ENCODE measurements around the gene SLC27A2.
A peak's percentile ranks its signal among the peaks of the same experiment; 100 is the strongest.

Gene SLC27A2

GRCh38 chr15:50241684-50242450, 59.9 kb downstream of the SLC27A2 start:
- DNase-seq (ENCODE audit: low read depth in 3 of 3), result no peak

- DNase-seq (ENCODE audit: low read depth in 3 of 3), result no peak
These were observed 62.2 kb downstream of the SLC27A2 start for GRCh38 chr15:50244153-50244552.

- no peak for DNase-seq (ENCODE audit: low read depth in 3 of 3)
These were observed 63.1 kb downstream of the SLC27A2 start for GRCh38 chr15:50244959-50245624.

GRCh38 chr15:50246631-50247030, 64.6 kb downstream of the SLC27A2 start:
- DNase-seq (ENCODE audit: low read depth in 3 of 3), result no peak

GRCh38 chr15:50247819-50248655, 66.0 kb downstream of the SLC27A2 start:
- peak in 1 of 3 donors; percentile 29 for DNase-seq (ENCODE audit: low read depth in 3 of 3)

GRCh38 chr15:50248994-50249582, 67.1 kb downstream of the SLC27A2 start:
- DNase-seq (ENCODE audit: low read depth in 3 of 3), result no peak

GRCh38 chr15:50249704-50250103, 67.7 kb downstream of the SLC27A2 start:
- DNase-seq (ENCODE audit: low read depth in 3 of 3), result no peak

- no peak for DNase-seq (ENCODE audit: low read depth in 3 of 3)
These were observed 68.9 kb downstream of the SLC27A2 start for GRCh38 chr15:50250760-50251394.

GRCh38 chr15:50251638-50252182, 69.7 kb downstream of the SLC27A2 start:
- DNase-seq (ENCODE audit: low read depth in 3 of 3), result no peak

GRCh38 chr15:50252556-50252955, 70.6 kb downstream of the SLC27A2 start:
- no peak for DNase-seq (ENCODE audit: low read depth in 3 of 3)

GRCh38 chr15:50256188-50257041, 74.4 kb downstream of the SLC27A2 start:
- DNase-seq (ENCODE audit: low read depth in 3 of 3), result no peak

GRCh38 chr15:50257332-50257731, 75.3 kb downstream of the SLC27A2 start:
- no peak for DNase-seq (ENCODE audit: low read depth in 3 of 3)

GRCh38 chr15:50257924-50258323, 75.9 kb downstream of the SLC27A2 start:
- no peak for DNase-seq (ENCODE audit: low read depth in 3 of 3)

- DNase-seq (ENCODE audit: low read depth in 3 of 3), result no peak
These were observed 77.3 kb downstream of the SLC27A2 start for GRCh38 chr15:50259276-50259675.

GRCh38 chr15:50260969-50261496, 79.0 kb downstream of the SLC27A2 start:
- no peak for DNase-seq (ENCODE audit: low read depth in 3 of 3)

GRCh38 chr15:50261981-50262380, 80.0 kb downstream of the SLC27A2 start:
- no peak for DNase-seq (ENCODE audit: low read depth in 3 of 3)

GRCh38 chr15:50262533-50262932, 80.5 kb downstream of the SLC27A2 start:
- DNase-seq (ENCODE audit: low read depth in 3 of 3), result peak in 1 of 3 donors; percentile 40

- no peak for DNase-seq (ENCODE audit: low read depth in 3 of 3)
These were observed 83.6 kb downstream of the SLC27A2 start, which contains the start of gene HDC for GRCh38 chr15:50265620-50266019. Gene HDC, minus strand, starts transcription at chr15:50265726. Its CDS starts 103 bp downstream, at chr15:50265623.

- DNase-seq (ENCODE audit: low read depth in 3 of 3), result no peak
These were observed 85.6 kb downstream of the SLC27A2 start for GRCh38 chr15:50267577-50267976.

- no peak for DNase-seq (ENCODE audit: low read depth in 3 of 3)
These were observed 93.1 kb downstream of the SLC27A2 start for GRCh38 chr15:50275091-50275490.

All from stimulated activated CD4-positive, alpha-beta T cell treated with anti-CD3 and anti-CD28 coated beads, TNF-alpha, amount 100 ng/mL, for 48 hours (primary cell).